ENCODE data around the gene FBXL22.
"Not testable (repeated sequence)": the region's sequence is repeated elsewhere in the genome, so short reads cannot be mapped to it uniquely, and the experiment has no call there.

FBXL22 gene

DNA sequence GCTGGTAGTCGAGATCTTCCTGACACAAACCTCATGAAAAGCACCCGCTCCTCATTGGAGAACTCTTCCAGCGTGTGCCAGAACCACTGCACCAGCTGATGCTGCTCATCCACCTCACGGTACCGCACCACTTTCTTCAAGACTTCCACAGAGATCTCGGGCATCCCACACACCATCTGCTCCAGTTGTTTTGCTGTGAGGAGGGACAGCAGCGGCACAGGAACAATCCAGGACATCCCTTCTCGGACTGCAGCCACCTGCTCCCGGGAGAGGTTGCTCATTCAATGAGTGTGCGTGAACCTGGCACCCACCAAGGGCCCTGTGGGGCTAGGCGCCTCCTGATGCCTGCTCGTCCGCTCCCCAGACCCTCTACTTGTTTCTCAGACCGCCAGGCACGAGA lies 15.1 kb downstream of the FBXL22 start:
- no peak for DNase-seq (ENCODE audit: low read depth in 2 of 2)

DNA sequence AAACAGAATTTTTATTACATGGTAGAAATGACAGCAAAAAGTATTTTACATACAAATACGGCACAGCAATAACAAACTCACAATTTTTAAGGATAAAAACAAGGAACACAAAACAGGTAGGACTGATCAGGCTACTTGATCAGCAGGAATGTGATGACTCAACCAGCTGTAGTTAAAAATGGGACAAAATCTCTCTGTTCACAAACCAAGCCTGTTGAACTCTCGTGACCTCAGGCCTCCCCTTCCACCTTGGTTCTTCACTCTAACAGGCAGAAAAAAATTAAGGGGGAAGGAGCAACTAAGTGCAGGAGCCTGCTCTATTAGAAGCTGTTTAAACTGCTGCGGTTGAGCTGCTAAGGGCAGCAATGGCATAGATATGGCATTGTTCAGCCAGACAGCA lies 18.7 kb downstream of the FBXL22 start:
- no peak for DNase-seq (ENCODE audit: low read depth in 2 of 2)

DNA sequence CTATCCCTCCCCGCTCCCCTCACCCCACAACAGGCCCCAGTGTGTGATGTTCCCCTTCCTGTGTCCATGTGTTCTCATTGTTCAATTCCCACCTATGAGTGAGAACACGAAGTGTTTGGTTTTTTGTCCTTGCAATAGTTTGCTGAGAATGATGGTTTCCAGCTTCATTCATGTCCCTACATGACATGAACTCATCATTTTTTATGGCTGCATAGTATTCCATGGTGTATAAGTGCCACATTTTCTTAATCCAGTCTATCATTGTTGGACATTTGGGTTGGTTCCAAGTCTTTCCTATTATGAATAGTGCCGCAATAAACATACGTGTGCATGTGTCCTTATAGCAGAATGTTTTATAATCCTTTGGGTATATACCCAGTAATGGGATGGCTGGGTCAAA lies 20.0 kb downstream of the FBXL22 start:
- not testable (repeated sequence) for DNase-seq (ENCODE audit: low read depth in 2 of 2)

DNA sequence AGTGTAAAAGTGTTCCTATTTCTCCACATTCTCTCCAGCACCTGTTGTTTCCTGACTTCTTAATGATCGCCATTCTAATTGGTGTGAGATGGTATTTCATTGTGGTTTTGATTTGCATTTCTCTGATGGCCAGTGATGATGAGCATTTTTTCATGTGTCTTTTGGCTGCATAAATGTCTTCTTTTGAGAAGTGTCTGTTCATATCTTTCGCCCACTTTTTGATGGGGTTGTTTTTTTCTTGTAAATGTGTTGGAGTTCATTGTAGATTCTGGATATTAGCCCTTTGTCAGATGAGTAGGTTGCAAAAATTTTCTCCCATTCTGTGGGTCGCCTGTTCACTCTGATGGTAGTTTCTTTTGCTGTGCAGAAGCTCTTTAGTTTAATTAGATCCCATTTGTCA lies 20.4 kb downstream of the FBXL22 start:
- DNase-seq (ENCODE audit: low read depth in 2 of 2), result not testable (repeated sequence)

DNA sequence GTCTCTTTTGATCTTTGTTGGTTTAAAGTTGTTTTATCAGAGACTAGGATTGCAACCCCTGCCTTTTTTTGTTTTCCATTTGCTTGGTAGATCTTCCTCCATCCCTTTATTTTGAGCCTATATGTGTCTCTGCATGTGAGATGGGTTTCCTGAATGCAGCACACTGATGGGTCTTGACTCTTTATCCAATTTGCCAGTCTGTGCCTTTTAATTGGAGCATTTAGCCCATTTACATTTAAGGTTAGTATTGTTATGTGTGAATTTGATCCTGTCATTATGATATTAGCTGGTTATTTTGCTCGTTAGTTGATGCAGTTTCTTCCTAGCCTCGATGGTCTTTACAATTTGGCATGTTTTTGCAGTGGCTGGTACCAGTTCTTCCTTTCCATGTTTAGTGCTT lies 23.6 kb downstream of the FBXL22 start:
- not testable (repeated sequence) for DNase-seq (ENCODE audit: low read depth in 2 of 2)

DNA sequence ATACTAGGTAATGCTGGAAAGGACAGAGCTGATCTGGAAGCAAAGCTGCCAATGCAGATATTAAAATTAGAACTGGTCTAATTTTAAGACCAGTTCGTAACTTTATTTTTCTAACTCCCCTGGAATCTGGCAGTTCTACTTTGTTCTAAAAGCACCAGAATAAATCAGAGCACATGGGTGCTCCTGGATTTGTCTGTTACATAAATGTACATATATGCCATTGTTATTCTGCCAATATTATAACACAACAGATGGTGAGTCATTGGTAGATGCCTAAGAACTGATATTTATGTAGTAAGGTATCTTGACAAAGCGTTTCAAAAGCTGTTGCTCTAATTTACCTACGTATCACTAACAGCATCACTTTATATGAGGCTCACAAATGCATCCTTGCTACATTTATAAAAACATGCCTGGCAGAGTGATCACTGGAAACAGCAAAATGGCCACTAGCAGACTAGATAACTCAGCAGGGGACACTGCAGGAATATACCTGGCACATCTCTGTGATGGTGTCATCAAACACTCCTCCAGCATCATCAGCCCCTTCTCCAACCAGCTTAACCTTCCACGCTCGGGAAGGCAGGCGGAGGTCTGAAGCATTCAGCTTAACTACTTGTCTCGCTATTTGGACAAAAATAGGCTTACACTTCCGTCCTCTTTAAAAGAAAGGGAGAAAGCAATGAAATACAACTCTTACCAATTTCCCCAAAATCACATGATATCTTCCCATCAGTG lies 26.2 kb downstream of the FBXL22 start:
- no peak for DNase-seq (ENCODE audit: low read depth in 2 of 2)

DNA sequence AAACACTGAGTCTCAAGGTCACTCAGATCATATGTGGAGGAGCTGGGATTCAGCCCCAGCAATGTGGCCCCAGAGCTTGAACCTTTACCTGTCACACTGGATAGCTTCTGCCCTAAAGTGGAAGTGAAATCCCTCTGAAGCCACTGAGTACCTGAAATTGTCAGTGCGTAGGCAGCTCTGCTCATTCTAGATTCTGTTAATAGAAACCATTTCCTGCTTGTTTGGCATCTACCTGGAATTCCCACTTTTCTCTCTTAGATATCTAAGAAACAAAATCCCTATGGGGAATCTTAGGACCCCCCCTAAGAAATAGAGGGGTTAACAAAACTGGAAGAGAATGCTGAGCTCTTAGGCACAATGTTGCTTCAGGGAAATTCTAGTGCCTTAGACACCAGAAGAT lies 29.8 kb downstream of the FBXL22 start:
- DNase-seq (ENCODE audit: low read depth in 2 of 2), result no peak

DNA sequence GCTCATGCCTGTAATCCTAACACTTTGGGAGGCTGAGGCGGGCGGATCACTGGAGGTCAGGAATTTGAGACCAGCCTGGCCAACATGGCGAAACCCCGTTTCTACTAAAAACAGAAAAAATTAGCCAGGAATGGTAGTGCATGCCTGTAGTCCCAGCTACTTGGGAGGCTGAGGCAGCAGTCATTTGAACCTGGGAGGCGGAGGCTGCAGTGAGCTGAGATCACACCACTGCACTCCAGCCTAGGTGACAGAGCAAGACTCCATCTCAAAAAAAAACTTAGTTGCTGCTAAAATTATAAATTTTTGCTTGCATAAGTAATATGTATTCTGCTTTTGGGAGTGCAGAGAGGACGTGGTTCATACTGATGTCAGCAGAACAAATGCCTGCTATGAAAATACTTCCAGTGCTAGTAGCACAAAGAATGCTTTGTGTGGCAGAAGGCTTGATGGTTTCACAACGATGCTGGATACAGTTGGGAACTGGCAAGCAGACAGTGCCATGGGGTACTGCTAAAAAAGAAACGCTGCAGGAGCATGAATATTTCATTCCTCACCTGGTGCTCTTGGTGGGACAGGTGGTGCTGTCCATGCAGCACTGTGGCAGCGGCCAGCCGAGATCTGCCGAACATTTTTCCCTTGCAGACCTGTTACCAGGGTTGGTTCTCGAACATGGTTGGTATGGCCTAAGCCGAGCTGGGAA lies 31.1 kb downstream of the FBXL22 start:
- DNase-seq (ENCODE audit: low read depth in 2 of 2), result no peak

DNA sequence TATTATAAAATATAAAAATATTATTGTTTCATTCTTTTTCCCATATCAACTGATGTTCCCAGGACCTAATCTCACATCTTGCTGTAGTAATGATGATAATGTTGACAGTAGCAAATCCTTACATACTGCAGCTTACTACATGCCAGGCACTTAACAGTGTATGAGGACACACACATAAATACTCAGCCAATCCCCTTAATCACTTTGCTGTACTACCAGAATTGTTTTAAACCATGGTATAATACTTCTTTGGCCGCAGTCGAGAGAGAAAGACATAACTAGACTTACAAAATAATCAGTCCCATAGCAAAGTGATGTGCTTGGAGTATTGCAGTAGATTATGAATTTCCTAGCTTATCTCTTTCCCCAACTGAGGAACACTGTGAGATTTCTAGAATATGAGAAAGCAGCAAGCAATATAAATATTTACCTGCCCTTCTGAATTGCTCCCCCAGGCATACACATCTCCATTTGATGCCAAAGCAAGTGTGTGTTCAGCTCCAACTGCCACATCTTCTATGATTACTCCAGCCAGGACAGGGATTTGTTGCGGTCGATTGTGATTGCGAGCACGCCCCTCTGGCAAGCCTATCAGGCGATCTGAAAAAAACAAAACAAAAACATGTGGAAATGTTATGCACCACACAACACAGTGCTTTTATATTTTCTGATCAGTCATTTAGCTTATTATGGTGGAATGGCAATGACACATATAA lies 33.0 kb downstream of the FBXL22 start:
- DNase-seq (ENCODE audit: low read depth in 2 of 2), result no peak

DNA sequence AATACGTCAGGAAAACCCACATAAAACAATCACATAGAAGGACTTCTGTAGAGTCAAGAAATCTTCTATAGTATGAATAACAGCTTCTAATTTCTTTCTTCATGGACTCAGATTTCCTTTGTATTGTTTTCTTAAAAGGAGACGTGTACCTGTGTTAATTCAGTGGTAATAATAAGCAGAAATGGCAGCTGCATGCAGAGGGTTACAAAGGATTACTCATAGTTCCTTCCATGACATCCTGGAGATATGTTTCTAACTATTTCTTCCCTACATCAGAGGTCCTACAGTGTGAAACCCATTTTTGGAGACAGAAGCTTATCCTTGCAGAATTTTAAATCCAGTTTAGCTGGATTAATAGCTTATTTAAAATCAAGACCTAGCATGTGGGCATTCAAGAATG lies 36.1 kb downstream of the FBXL22 start:
- no peak for DNase-seq (ENCODE audit: low read depth in 2 of 2)

DNA sequence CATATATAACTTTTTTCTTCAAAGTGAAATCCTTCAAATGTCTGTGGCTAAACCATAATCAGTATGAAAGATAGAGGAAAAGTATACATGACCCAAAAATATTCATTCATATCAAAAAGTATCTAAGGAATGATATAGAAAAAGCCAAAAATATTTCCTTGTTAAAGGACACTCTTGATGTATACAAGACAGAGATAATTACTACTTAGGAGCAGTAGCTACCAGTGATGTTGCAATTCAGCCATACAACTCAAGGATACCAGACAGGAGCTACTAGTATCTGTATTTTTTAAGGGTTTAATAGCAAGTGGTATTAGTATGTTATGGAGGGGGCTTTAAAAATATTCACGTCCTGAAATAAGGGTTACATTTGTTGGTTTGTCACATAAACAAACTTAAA lies 37.0 kb downstream of the FBXL22 start:
- no peak for DNase-seq (ENCODE audit: low read depth in 2 of 2)

DNA sequence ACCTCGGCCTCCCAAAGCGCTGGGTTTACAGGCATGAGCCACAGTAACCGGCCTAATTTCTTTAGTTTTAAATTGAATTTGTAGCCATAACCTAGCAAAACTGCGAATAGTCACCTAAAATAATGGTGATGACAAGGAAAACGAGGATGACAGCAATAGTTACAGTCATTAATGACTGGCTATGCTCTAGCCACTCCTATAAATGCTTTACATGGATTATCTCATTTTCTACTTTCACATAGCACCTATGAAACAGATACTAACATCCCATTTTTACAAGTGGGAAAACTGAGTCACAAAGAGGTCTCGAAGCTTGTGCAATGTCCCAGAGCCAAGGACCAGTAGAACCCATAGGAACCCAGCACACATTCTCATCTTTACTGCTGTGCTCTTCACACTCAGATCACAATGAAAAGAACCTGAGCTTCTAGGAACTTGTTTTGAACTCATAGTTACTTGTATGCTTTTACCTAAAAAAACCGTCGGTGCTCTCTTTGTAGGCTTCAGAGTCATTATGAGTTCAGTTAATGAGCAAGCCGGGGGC lies 39.4 kb downstream of the FBXL22 start:
- no peak for DNase-seq (ENCODE audit: low read depth in 2 of 2)

DNA sequence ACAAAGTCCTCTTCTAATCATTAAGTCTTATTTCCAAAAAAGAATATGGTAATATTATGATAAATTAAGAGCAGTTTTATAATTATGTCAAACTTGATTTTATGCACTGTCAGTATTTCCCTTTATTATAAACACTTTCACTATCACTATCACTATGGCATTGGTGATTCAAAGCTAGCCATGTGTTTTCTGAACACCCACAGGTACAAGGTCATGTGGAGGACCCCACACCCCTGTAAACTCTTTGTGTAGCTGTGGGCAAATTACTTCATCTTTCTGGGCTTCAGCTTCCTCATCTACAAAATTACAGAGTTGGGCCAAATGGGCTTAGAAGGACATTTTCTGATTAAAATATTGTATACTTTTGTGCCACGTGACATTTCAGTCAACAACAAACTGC lies 41.7 kb downstream of the FBXL22 start:
- no peak for DNase-seq (ENCODE audit: low read depth in 2 of 2)

DNA sequence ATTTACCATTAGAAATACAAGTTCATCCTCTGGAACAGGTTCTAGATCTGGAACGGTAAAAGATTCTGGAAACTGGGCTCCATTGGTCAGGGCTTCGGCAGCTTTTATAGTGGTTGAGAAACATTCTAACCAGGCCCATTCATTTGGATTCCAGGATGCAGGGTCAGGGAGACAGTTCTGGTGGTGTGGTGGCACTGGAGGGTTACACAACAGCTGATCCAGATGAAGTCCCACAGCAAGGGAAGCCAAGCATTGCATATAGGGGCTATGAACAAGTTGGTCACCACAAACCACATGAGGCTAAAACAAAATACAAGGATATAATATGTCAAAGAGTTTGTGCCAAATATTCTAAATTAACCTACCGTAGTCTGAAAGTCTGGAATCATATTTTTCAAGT lies 43.0 kb downstream of the FBXL22 start:
- DNase-seq (ENCODE audit: low read depth in 2 of 2), result no peak
